ENCODE measurements around the gene SLC24A3. TPM values are rescaled to one million over a fixed set of nuclear protein-coding genes. Genes with fewer than 3 reads are reported as not detected.

The SLC24A3 gene
- total and polyA plus RNA-seq, 2 of the 13 experiments (the other 11 are each of a cell fraction or from before 2014, with no cell fraction given) = not detected

DNA sequence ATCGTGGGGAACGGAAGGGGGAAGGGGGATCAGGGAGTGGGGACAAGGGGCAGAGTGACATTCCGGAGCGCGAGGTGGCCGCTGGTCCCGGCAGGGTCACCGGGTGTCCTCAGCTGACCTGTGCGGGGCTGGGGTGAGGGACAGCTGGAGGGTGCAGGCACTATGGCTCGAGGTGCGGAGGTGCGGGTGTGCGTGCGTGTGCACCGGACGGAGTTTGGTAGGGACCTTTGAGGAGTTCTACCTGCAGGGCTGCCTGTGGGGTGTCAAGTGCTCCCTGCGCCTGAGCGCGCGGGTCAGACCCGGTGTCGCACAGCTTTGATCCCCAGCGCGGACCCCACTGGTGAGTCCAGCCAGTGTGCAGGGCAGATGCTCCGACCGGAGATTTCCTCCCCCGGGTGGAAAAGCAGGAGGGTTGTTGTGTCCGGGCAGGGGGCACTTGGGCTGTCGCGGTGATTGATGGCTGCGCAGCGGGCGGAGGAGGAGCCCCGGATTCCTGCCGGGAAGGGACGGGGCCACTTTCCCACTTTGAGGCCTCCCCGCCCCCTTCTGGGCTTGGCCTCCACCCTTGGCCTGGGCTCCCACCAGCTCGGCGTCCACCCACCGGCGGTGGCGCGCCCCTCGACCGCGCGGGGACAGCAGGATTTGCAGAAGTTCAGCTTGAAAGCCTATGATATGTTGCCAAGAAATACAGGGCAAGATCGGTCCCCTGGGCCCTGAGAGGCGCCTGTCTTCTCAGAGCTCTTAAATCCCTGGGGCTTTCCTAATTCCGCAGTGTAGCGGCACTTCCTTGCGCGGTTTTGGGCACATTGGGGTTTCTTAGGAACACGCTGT, 546.3 kb downstream of the SLC24A3 start (continued):
- TF ChIP-seq, protein P1, sequence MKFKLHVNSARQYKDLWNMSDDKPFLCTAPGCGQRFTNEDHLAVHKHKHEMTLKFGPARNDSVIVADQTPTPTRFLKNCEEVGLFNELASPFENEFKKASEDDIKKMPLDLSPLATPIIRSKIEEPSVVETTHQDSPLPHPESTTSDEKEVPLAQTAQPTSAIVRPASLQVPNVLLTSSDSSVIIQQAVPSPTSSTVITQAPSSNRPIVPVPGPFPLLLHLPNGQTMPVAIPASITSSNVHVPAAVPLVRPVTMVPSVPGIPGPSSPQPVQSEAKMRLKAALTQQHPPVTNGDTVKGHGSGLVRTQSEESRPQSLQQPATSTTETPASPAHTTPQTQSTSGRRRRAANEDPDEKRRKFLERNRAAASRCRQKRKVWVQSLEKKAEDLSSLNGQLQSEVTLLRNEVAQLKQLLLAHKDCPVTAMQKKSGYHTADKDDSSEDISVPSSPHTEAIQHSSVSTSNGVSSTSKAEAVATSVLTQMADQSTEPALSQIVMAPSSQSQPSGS (CRISPR knock-in tag; IDR thresholded peaks at IDR 0.05) = no peak
- TF ChIP-seq, protein P2, sequence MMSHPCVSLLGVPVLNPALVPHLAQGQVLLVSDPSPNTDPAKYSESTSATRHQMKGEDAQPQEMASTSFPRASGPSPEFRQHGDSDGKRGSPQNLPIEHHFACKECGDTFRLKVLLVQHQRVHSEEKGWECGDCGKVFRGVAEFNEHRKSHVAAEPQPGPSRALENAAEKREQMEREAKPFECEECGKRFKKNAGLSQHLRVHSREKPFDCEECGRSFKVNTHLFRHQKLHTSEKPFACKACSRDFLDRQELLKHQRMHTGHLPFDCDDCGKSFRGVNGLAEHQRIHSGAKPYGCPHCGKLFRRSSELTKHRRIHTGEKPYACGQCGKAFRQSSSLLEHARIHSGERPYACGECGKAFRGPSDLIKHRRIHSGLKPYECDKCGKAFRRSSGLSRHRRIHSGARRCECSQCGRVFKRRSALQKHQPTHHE (CRISPR knock-in tag; IDR thresholded peaks at IDR 0.05; ENCODE audit: borderline replicate concordance) = no peak
- TF ChIP-seq ZNF567 (CRISPR knock-in tag; IDR thresholded peaks at IDR 0.05; ENCODE audit: borderline replicate concordance) (peak; percentile 48; the same call in 1 of the 2 replicates), POLR2AphosphoS2 (IDR thresholded peaks at IDR 0.05; ENCODE audit: low read depth, low read length) (no peak), HNRNPUL1 (IDR thresholded peaks at IDR 0.05; ENCODE audit: low read depth, low read length) (no peak), ADNP (CRISPR knock-in tag; IDR thresholded peaks at IDR 0.05) (no peak), ZNF224 (CRISPR knock-in tag; IDR thresholded peaks at IDR 0.05) (peak; percentile 36; the same call in 1 of the 2 replicates), HCFC1 (IDR thresholded peaks at IDR 0.05; ENCODE audit: low read depth, low read length) (no peak), TCF12 (IDR thresholded peaks at IDR 0.05) (no peak), TCF12 (CRISPR knock-in tag; IDR thresholded peaks at IDR 0.05) (no peak), NR2F6 (IDR thresholded peaks at IDR 0.05) (no peak; the same call in none of the 2 replicates), NR2F6 (CRISPR knock-in tag; IDR thresholded peaks at IDR 0.05) (peak; percentile 35; the same call in 1 of the 2 replicates), ZNF33A (CRISPR knock-in tag; IDR thresholded peaks at IDR 0.05; ENCODE audit: borderline replicate concordance) (no peak), MED1 (CRISPR knock-in tag; IDR thresholded peaks at IDR 0.05) (0 out of 2 replicates have a peak, but pooled peaks have one; percentile 47), ZNF451 (CRISPR knock-in tag; IDR thresholded peaks at IDR 0.05) (no peak; the same call in 1 of the 2 replicates), ZNF556 (CRISPR knock-in tag; IDR thresholded peaks at IDR 0.05; ENCODE audit: borderline replicate concordance) (no peak), ZNF12 (CRISPR knock-in tag; IDR thresholded peaks at IDR 0.05) (0 out of 2 replicates have a peak, but pooled peaks have one; percentile 8), ZNF720 (CRISPR knock-in tag; IDR thresholded peaks at IDR 0.05) (no peak), HOXA7 (CRISPR knock-in tag; IDR thresholded peaks at IDR 0.05) (no peak), HMG20A (CRISPR knock-in tag; IDR thresholded peaks at IDR 0.05; ENCODE audit: borderline replicate concordance) (no peak; the same call in 1 of the 2 replicates)
- TF ChIP-seq, protein P3, sequence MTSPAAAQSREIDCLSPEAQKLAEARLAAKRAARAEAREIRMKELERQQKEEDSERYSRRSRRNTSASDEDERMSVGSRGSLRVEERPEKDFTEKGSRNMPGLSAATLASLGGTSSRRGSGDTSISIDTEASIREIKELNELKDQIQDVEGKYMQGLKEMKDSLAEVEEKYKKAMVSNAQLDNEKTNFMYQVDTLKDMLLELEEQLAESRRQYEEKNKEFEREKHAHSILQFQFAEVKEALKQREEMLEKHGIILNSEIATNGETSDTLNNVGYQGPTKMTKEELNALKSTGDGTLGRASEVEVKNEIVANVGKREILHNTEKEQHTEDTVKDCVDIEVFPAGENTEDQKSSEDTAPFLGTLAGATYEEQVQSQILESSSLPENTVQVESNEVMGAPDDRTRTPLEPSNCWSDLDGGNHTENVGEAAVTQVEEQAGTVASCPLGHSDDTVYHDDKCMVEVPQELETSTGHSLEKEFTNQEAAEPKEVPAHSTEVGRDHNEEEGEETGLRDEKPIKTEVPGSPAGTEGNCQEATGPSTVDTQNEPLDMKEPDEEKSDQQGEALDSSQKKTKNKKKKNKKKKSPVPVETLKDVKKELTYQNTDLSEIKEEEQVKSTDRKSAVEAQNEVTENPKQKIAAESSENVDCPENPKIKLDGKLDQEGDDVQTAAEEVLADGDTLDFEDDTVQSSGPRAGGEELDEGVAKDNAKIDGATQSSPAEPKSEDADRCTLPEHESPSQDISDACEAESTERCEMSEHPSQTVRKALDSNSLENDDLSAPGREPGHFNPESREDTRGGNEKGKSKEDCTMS (CRISPR knock-in tag; conservative IDR thresholded peaks at IDR 0.05) = no peak; the same call in 1 of the 2 replicates
- TF ChIP-seq, protein P4, sequence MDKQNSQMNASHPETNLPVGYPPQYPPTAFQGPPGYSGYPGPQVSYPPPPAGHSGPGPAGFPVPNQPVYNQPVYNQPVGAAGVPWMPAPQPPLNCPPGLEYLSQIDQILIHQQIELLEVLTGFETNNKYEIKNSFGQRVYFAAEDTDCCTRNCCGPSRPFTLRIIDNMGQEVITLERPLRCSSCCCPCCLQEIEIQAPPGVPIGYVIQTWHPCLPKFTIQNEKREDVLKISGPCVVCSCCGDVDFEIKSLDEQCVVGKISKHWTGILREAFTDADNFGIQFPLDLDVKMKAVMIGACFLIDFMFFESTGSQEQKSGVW (CRISPR knock-in tag; IDR thresholded peaks at IDR 0.05; ENCODE audit: borderline replicate concordance) = no peak
- TF ChIP-seq, protein P5, sequence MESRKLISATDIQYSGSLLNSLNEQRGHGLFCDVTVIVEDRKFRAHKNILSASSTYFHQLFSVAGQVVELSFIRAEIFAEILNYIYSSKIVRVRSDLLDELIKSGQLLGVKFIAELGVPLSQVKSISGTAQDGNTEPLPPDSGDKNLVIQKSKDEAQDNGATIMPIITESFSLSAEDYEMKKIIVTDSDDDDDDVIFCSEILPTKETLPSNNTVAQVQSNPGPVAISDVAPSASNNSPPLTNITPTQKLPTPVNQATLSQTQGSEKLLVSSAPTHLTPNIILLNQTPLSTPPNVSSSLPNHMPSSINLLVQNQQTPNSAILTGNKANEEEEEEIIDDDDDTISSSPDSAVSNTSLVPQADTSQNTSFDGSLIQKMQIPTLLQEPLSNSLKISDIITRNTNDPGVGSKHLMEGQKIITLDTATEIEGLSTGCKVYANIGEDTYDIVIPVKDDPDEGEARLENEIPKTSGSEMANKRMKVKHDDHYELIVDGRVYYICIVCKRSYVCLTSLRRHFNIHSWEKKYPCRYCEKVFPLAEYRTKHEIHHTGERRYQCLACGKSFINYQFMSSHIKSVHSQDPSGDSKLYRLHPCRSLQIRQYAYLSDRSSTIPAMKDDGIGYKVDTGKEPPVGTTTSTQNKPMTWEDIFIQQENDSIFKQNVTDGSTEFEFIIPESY (CRISPR knock-in tag; IDR thresholded peaks at IDR 0.05) = no peak
